ENCODE measurements around the gene GEMIN8.
A peak's percentile ranks its signal among the peaks of the same experiment; 100 is the strongest.

GEMIN8 gene

GRCh38 chrX:14064626-14065432 is 35.1 kb upstream of the GEMIN8 start:
- peak; percentile 13 for DNase-seq (ENCODE audit: low read depth)
- H3K4me3 ChIP-seq (ENCODE audit: low read depth, low read length): no peak overlapping the region
- no peak for TF ChIP-seq MYC (IDR thresholded peaks at IDR 0.05; ENCODE audit: low read depth, low read length)
- no peak for TF ChIP-seq CTCF (IDR thresholded peaks at IDR 0.05; ENCODE audit: low read depth, low read length)
- no peak for TF ChIP-seq POLR2A (IDR thresholded peaks at IDR 0.05; ENCODE audit: extremely low read depth, insufficient read length)
- TF ChIP-seq MAX (IDR thresholded peaks at IDR 0.05; ENCODE audit: low read depth, low read length): no peak

- DNase-seq (ENCODE audit: low read depth): no peak
- TF ChIP-seq MYC (IDR thresholded peaks at IDR 0.05; ENCODE audit: low read depth, low read length) (no peak), MAX (IDR thresholded peaks at IDR 0.05; ENCODE audit: low read depth, low read length) (no peak), POLR2A (IDR thresholded peaks at IDR 0.05; ENCODE audit: extremely low read depth, insufficient read length) (no peak), CTCF (IDR thresholded peaks at IDR 0.05; ENCODE audit: low read depth, low read length) (no peak)
Observed at GRCh38 chrX:14062524-14062923, 32.8 kb upstream of the GEMIN8 start.

GRCh38 chrX:14056206-14056605 is 26.5 kb upstream of the GEMIN8 start:
- no peak overlapping the region for H3K4me3 ChIP-seq (ENCODE audit: low read depth, low read length)
- TF ChIP-seq MYC (IDR thresholded peaks at IDR 0.05; ENCODE audit: low read depth, low read length) (no peak), MAX (IDR thresholded peaks at IDR 0.05; ENCODE audit: low read depth, low read length) (no peak), CTCF (IDR thresholded peaks at IDR 0.05; ENCODE audit: low read depth, low read length) (no peak), POLR2A (IDR thresholded peaks at IDR 0.05; ENCODE audit: extremely low read depth, insufficient read length) (no peak)
- no peak for DNase-seq (ENCODE audit: low read depth)

More at GRCh38 chrX:14062524-14062923, 32.8 kb upstream of the GEMIN8 start:
- H3K4me3 ChIP-seq (ENCODE audit: low read depth, low read length): no peak overlapping the region

GRCh38 chrX:14051416-14051815 is 21.7 kb upstream of the GEMIN8 start:
- TF ChIP-seq MAX (IDR thresholded peaks at IDR 0.05; ENCODE audit: low read depth, low read length) (no peak), POLR2A (IDR thresholded peaks at IDR 0.05; ENCODE audit: extremely low read depth, insufficient read length) (no peak), MYC (IDR thresholded peaks at IDR 0.05; ENCODE audit: low read depth, low read length) (no peak), CTCF (IDR thresholded peaks at IDR 0.05; ENCODE audit: low read depth, low read length) (no peak)
- no peak overlapping the region for H3K4me3 ChIP-seq (ENCODE audit: low read depth, low read length)
- DNase-seq (ENCODE audit: low read depth): no peak

GRCh38 chrX:14050709-14051108 is 21.0 kb upstream of the GEMIN8 start:
- H3K4me3 ChIP-seq (ENCODE audit: low read depth, low read length): no peak overlapping the region
- no peak for DNase-seq (ENCODE audit: low read depth)
- no peak for TF ChIP-seq MYC (IDR thresholded peaks at IDR 0.05; ENCODE audit: low read depth, low read length)

GRCh38 chrX:14043209-14043608 is 13.5 kb upstream of the GEMIN8 start:
- DNase-seq (ENCODE audit: low read depth): no peak
- TF ChIP-seq CTCF (IDR thresholded peaks at IDR 0.05; ENCODE audit: low read depth, low read length) (no peak), MAX (IDR thresholded peaks at IDR 0.05; ENCODE audit: low read depth, low read length) (no peak), POLR2A (IDR thresholded peaks at IDR 0.05; ENCODE audit: extremely low read depth, insufficient read length) (no peak), MYC (IDR thresholded peaks at IDR 0.05; ENCODE audit: low read depth, low read length) (no peak)

More at GRCh38 chrX:14043209-14043608, 13.5 kb upstream of the GEMIN8 start:
- H3K4me3 ChIP-seq (ENCODE audit: low read depth, low read length): no peak overlapping the region
